Keratinocyte (primary cell): Measurements from ENCODE around the gene SMIM36.

Source experiments
- EZH2 ChIP-seq: IDR thresholded peaks from one replicate; pipeline ENCODE4 v1.6.1; 2012; ENCODE audit warnings: inconsistent platforms, mild to moderate bottlenecking, low read length, moderate library complexity
- TF ChIP-seq, protein P1 (sequence below), 3 experiments: IDR thresholded peaks in 1 of 3; conservative IDR thresholded peaks in 1 of 3; optimal IDR thresholded peaks in 1 of 3; 2 replicates in 2 of 3; 3 replicates in 1 of 3; pipeline versions ENCODE3 to v1.5.1; 2011; ENCODE audit warnings: low read length in 3 of 3, mild to moderate bottlenecking in 3 of 3, moderate library complexity in 2 of 3, control low read depth in 1 of 3, inconsistent platforms in 1 of 3; ENCODE audit not compliant: insufficient read depth in 2 of 3; ENCODE audit errors: extremely low read depth in 1 of 3

- TF ChIP-seq, protein P1, sequence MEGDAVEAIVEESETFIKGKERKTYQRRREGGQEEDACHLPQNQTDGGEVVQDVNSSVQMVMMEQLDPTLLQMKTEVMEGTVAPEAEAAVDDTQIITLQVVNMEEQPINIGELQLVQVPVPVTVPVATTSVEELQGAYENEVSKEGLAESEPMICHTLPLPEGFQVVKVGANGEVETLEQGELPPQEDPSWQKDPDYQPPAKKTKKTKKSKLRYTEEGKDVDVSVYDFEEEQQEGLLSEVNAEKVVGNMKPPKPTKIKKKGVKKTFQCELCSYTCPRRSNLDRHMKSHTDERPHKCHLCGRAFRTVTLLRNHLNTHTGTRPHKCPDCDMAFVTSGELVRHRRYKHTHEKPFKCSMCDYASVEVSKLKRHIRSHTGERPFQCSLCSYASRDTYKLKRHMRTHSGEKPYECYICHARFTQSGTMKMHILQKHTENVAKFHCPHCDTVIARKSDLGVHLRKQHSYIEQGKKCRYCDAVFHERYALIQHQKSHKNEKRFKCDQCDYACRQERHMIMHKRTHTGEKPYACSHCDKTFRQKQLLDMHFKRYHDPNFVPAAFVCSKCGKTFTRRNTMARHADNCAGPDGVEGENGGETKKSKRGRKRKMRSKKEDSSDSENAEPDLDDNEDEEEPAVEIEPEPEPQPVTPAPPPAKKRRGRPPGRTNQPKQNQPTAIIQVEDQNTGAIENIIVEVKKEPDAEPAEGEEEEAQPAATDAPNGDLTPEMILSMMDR (optimal IDR thresholded peaks at IDR 0.05 in 1 of 3, IDR thresholded peaks at IDR 0.05 in 1 of 3, conservative IDR thresholded peaks at IDR 0.05 in 1 of 3; ENCODE audit: extremely low read depth in 1 of 3, insufficient read depth in 2 of 3, low read length in 3 of 3), result no peak
- no peak for TF ChIP-seq EZH2
Measured at GRCh38 chr17:55416000-55416399, 95.3 kb downstream of the SMIM36 start.
